K562 (cell line): ENCODE results near the gene KRTAP1-4. TPM values are rescaled to one million over a fixed set of nuclear protein-coding genes. Genes with fewer than 3 reads are reported as not detected.

Experiments
- ATAC-seq: fragments of 200-7000 bp; cut with Tn5 transposase; 3 replicates; pipeline ENCODE4 v1.9.1; 2020; ENCODE audit warnings: moderate library complexity
- BruUV-seq: library from RNA; stranded (reverse); fragments of 400-500 nt; replicated peaks from 2 replicates; lab custom pipeline; 2021; lab: Mats Ljungman, UMichigan
- CTCF ChIA-PET: fragments of 300-600 bp; formaldehyde crosslinking; extraction: SDS; loops from one replicate; lab custom pipeline; 2021; ENCODE audit warnings: low intra/inter-chr PET ratio; lab: Yijun Ruan, JAX
- POLR2A ChIA-PET: fragments of 300-600, 350-650 bp; sonication (Branson Sonifier 250); formaldehyde crosslinking; extraction: SDS; loops from one replicate; lab custom pipeline; 2021; ENCODE audit warnings: antibody characterized with exemption, inconsistent platforms; lab: Yijun Ruan, JAX
- DNase-seq, 4 experiments: peaks; one replicate each; pipeline versions ENCODE4 v3.0.0 to v3.0.0-alpha.2; 2011 to 2018; ENCODE audit warnings: low spot score in 3 of 4, mixed read lengths in 3 of 4; ENCODE audit errors: extremely low read depth in 1 of 4
- FAIRE-seq: peaks from 2 replicates; lab custom pipeline; 2011; peaks lifted over from hg19 to GRCh38; lab: Jason Lieb, UNC
- H2AFZ ChIP-seq: 2 replicates; pipeline ENCODE4 v1.6.0; 2011; ENCODE audit warnings: low read depth, low read length, control low read depth, inconsistent platforms
- H3K27ac ChIP-seq: fragments of 200-600 bp; 3 replicates; pipeline ENCODE4 v1.8.0; 2011; ENCODE audit warnings: low read depth, mild to moderate bottlenecking, control low read depth, inconsistent platforms, low read length, moderate library complexity, mixed read lengths; ENCODE audit errors: extremely low read depth
- H3K27me3 ChIP-seq, 2 experiments: fragments of 300-600 bp in 1 of 2; 2 replicates in 1 of 2; 3 replicates in 1 of 2; pipeline versions ENCODE4 v1.6.0 to v1.8.0; 2011; ENCODE audit warnings: inconsistent platforms in 2 of 2, low read length in 2 of 2, mild to moderate bottlenecking in 1 of 2, mixed read lengths in 1 of 2, moderate library complexity in 1 of 2; ENCODE audit not compliant: control insufficient read depth in 2 of 2, insufficient read depth in 2 of 2
- H3K36me3 ChIP-seq: fragments of 300-600 bp; 3 replicates; pipeline ENCODE4 v1.8.0; 2011; ENCODE audit warnings: mild to moderate bottlenecking, low read length, inconsistent platforms; ENCODE audit not compliant: control insufficient read depth, insufficient read depth
- H3K4me1 ChIP-seq, 2 experiments: fragments of 200-600 bp in 1 of 2; replicated peaks in 1 of 2; 2 replicates in 1 of 2; 3 replicates in 1 of 2; pipeline versions ENCODE4 v1.5.1 to v1.8.0; 2011; ENCODE audit warnings: inconsistent platforms in 2 of 2, low read length in 2 of 2, mild to moderate bottlenecking in 1 of 2, mixed read lengths in 1 of 2, moderate library complexity in 1 of 2; ENCODE audit not compliant: control insufficient read depth in 2 of 2, insufficient read depth in 2 of 2
- H3K4me2 ChIP-seq: 2 replicates; pipeline ENCODE4 v1.6.1; 2011; ENCODE audit warnings: low read length, control low read depth, inconsistent platforms, mixed read lengths; ENCODE audit not compliant: insufficient read depth
- H3K4me3 ChIP-seq: fragments of 200-600 bp; sonication (generic), shearing (Covaris generic); 2 replicates; pipeline ENCODE4 v1.5.1; 2016; ENCODE audit warnings: control low read depth, inconsistent platforms
- H3K79me2 ChIP-seq: fragments of 200-600 bp; 3 replicates; pipeline ENCODE4 v1.8.0; 2011; ENCODE audit warnings: low read length, inconsistent platforms; ENCODE audit not compliant: control insufficient read depth, insufficient read depth
- H3K9ac ChIP-seq, 2 experiments: 2 replicates each; pipeline versions ENCODE4 v1.6.0 to v1.6.1; 2011; ENCODE audit warnings: low read depth in 2 of 2, low read length in 2 of 2, control low read depth in 1 of 2, inconsistent platforms in 1 of 2, mild to moderate bottlenecking in 1 of 2, mixed read lengths in 1 of 2; ENCODE audit not compliant: insufficient read depth in 1 of 2
- H3K9me1 ChIP-seq: one replicate; pipeline ENCODE4 v1.6.0; 2011; ENCODE audit warnings: inconsistent platforms, mild to moderate bottlenecking, low read length, moderate library complexity; ENCODE audit not compliant: control insufficient read depth, insufficient read depth
- H3K9me3 ChIP-seq: replicated peaks from 2 replicates; pipeline ENCODE4 v1.5.1; 2011; ENCODE audit warnings: low read depth, low read length, inconsistent platforms; ENCODE audit not compliant: control insufficient read depth, insufficient read depth
- H4K20me1 ChIP-seq: replicated peaks from 2 replicates; pipeline ENCODE4 v1.6.1; 2011; ENCODE audit warnings: low read length, inconsistent platforms, mixed read lengths; ENCODE audit not compliant: control insufficient read depth, insufficient read depth
- CTBP1 ChIP-seq: fragments of 450-650 bp; IDR thresholded peaks from 2 replicates; pipeline ENCODE4 v1.6.1; 2016; ENCODE audit warnings: borderline replicate concordance
- L3MBTL2 ChIP-seq: fragments of 450-650 bp; IDR thresholded peaks from 2 replicates; pipeline ENCODE4 v1.6.1; 2016; ENCODE audit warnings: mild to moderate bottlenecking, moderate library complexity
- MGA ChIP-seq: fragments of 450-650 bp; IDR thresholded peaks from 2 replicates; pipeline ENCODE4 v1.6.1; 2016; ENCODE audit warnings: mild to moderate bottlenecking, moderate library complexity
- TCFL5 ChIP-seq: fragments of 250-450 bp; sonication (Bioruptor Pico); conservative IDR thresholded peaks from 2 replicates; pipeline ENCODE4 v1.6.1; 2021; ENCODE audit warnings: mild to moderate bottlenecking, moderate library complexity, matching md5 sums
- ZNF24 ChIP-seq: fragments of 450-650 bp; IDR thresholded peaks from 2 replicates; pipeline ENCODE4 v1.6.1; 2016
- ZNF77 ChIP-seq: fragments of 250-450 bp; sonication (Bioruptor Pico); IDR thresholded peaks from 2 replicates; pipeline ENCODE4 v1.5.0; 2020
- ZNF79 ChIP-seq: fragments of 250-450 bp; sonication (Bioruptor Pico); IDR thresholded peaks from 2 replicates; pipeline ENCODE4 v1.4.0; 2020; ENCODE audit warnings: low read depth, mild to moderate bottlenecking, moderate library complexity
- WGBS: fragments of 100-300 bp; shearing (Covaris generic); methylation state at CpG from one replicate; pipeline ENCODE4 v1.1.6; 2016; ENCODE audit warnings: low coverage, mixed read lengths; ENCODE audit not compliant: insufficient coverage; ENCODE audit errors: missing lambda C conversion rate; 5-methylcytosine and 5-hydroxymethylcytosine counted together
- in situ Hi-C: fragments of 300-500 bp; cut with MboI; formaldehyde crosslinking; loops from 4 replicates; pipeline ENCODE4 v1.15.0; 2018; ENCODE audit warnings: inconsistent platforms, mixed read lengths
- intact Hi-C: fragments of 100-400 bp; cut with micrococcal nuclease; formaldehyde crosslinking; loops from 2 replicates; pipeline ENCODE4 v1.14.2; 2022
- polyA plus RNA-seq, 8 experiments: library from polyadenylated mRNA; depleted of rRNA in 4 of 8; stranded (reverse) in 5 of 8; unstranded in 3 of 8; fragments of >200 nt; fragmentation: Nextera tagmentation in 2 of 8; fragmentation: Illumina TruSeq in 1 of 8; extraction: Ambion mirVana in 2 of 8; extraction: Trizol in 1 of 8; gene quantifications; 2 replicates each; pipeline versions ENCODE4 v1.2.1 to v1.2.3, GENCODE V29; 2011 to 2014; ENCODE audit warnings: inconsistent platforms in 1 of 8, missing spikeins in 1 of 8
- total RNA-seq, 7 experiments: library from RNA; depleted of rRNA in 6 of 7; stranded (reverse); fragments of >200 nt in 6 of 7; fragmentation: Illumina TruSeq in 2 of 7; extraction: Trizol in 2 of 7; gene quantifications; 2 replicates each; pipeline versions ENCODE4 v1.2.1 to v1.2.3, GENCODE V29; 2011 to 2021; ENCODE audit warnings: low replicate concordance in 1 of 7

The KRTAP1-4 gene
- total and polyA plus RNA-seq, 9 of the 15 experiments (the other 6 are each of a cell fraction or from before 2014, with no cell fraction given), result not detected

DNA sequence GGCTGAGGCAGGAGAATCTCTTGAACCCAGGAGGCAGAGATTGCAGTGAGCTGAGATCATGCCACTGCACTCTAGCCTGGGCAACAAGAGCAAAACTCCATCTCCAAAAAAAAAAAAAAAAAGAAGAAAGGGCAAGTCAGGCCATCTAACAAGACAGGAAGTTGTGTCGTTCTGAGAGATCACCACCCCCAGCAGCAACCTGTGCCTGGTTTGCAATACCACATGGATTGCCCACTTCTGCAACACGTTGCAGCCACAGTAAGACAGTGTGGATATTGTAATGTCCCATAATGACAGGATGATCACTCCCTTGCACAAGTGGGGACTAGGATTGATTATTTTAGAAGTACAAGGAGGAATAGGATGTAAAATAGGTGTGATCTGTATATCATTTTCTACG, 39.0 kb upstream of the KRTAP1-4 start:
- DNase-seq (no peak), ATAC-seq (no peak), FAIRE-seq (no peak)
- no peak overlapping the region for H3K27ac ChIP-seq
- H3K79me2 ChIP-seq, result no peaks in the 10 kb centered on the region
- WGBS, result 3% methylated on average over 3 of the region's 3 CpGs
- no peaks in the 10 kb centered on the region; a peak in 1 of 5 replicates for H3K27me3 ChIP-seq
- no peaks in the 10 kb centered on the region for H4K20me1 ChIP-seq
- no peaks in the 10 kb centered on the region for H3K9me3 ChIP-seq
- H3K4me3 ChIP-seq, result no peak overlapping the region
- CTCF ChIA-PET, result no interaction called here
- H3K4me2 ChIP-seq, result no peak overlapping the region
- in situ Hi-C loops, result no loop called here
- no peak overlapping the region for H3K9ac ChIP-seq
- TF ChIP-seq CTBP1 (no peak), ZNF79 (CRISPR knock-in tag) (no peak), L3MBTL2 (no peak), MGA (no peak), ZNF77 (CRISPR knock-in tag) (no peak), TCFL5 (no peak), ZNF24 (no peak)
- H3K36me3 ChIP-seq, result no peaks in the 10 kb centered on the region
- POLR2A ChIA-PET, result interaction anchor here (0.6 kb wide), 1 partner anchor 335 kb away, joined by 3 read pairs; no protein-coding TSS in a partner anchor
- H3K4me1 ChIP-seq, result peaks cover 0 to 5% of the 10 kb centered on the region in 2 experiments; a peak in 2 of 5 replicates
- intact Hi-C loops, result no loop called here
- BruUV-seq, result no TSS peak
- no peaks in the 10 kb centered on the region for H3K9me1 ChIP-seq
- no peak overlapping the region for H2AFZ ChIP-seq
